ENCODE results near the gene RSPO1. TPM values are rescaled to one million over a fixed set of nuclear protein-coding genes. Genes with fewer than 3 reads are reported as not detected.

RSPO1 gene
- total and polyA plus RNA-seq, 4 donors: 0.06 to 0.14 (median 0.08) TPM; not detected in 1

DNA sequence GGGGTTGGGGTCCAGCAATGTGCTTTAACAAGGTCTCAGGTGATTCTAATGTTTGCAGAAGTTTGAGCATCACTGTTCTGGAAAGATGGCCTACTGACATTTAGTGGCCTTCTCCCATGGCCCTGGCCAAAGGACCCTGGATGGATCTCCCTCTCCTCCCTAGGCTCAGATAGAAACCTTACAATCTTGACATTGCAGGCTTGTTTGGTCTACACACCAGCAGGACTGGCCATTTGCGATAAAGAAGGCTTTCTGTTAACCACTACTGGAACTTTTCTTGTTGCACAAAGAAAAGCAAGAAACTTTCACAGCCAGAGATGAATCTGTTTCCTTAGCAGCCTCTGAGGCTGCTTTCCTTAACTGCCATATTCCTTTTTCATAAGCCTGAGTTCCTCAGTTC lies 71.7 kb downstream of the RSPO1 start (continued):
- no peak for TF ChIP-seq CTCF (IDR thresholded peaks at IDR 0.05; ENCODE audit: low read depth, low read length, missing input control)

Other genes with a start within 250 kb of the RSPO1 start
- 10 to 100 TPM in 1 of 2 donors, 1 to 10 TPM in 1; 2.9 to 10.9 TPM for gene ZC3H12A, start 160.3 kb downstream of the RSPO1 start, total RNA-seq
- gene ZC3H12A, start 160.3 kb downstream of the RSPO1 start, polyA plus RNA-seq: 1 to 10 TPM; 2.1 to 3.0 TPM
- 10 to 100 TPM; 23.5 to 25.3 TPM for gene MEAF6, start 120.1 kb downstream of the RSPO1 start, total RNA-seq
- gene MEAF6, start 120.1 kb downstream of the RSPO1 start, polyA plus RNA-seq: 10 to 100 TPM; 18.7 to 18.8 TPM
- 1 to 10 TPM; 7.9 to 9.7 TPM for gene SNIP1, start 80.6 kb downstream of the RSPO1 start, total RNA-seq
- gene SNIP1, start 80.6 kb downstream of the RSPO1 start, polyA plus RNA-seq: 1 to 10 TPM; 1.8 to 2.8 TPM
- 1 to 10 TPM; 1.5 to 3.1 TPM for gene DNALI1, start 78.0 kb downstream of the RSPO1 start, total RNA-seq
- 1 to 10 TPM; 5.2 to 8.6 TPM for gene DNALI1, start 78.0 kb downstream of the RSPO1 start, polyA plus RNA-seq
- gene GNL2, start 39.0 kb downstream of the RSPO1 start, total RNA-seq: 10 to 100 TPM; 27.6 to 29.2 TPM
- gene GNL2, start 39.0 kb downstream of the RSPO1 start, polyA plus RNA-seq: 10 to 100 TPM; 14.8 to 15.0 TPM
- gene CDCA8, start 57.6 kb upstream of the RSPO1 start, total RNA-seq: 10 to 100 TPM in 1 of 2 donors, under 1 TPM in 1; 0.25 to 16.5 TPM
- gene CDCA8, start 57.6 kb upstream of the RSPO1 start, polyA plus RNA-seq: 1 to 10 TPM in 1 of 2 donors, under 1 TPM in 1; 0.53 to 2.3 TPM
- under 1 TPM; under 0.01 to 0.09 TPM for gene EPHA10, start 130.2 kb upstream of the RSPO1 start, total RNA-seq
- gene EPHA10, start 130.2 kb upstream of the RSPO1 start, polyA plus RNA-seq: under 1 TPM in 1 of 2 donors, not detected in 1; 0.03 TPM
- gene MANEAL, start 159.0 kb upstream of the RSPO1 start, total RNA-seq: 1 to 10 TPM; 1.0 to 1.8 TPM
- gene MANEAL, start 159.0 kb upstream of the RSPO1 start, polyA plus RNA-seq: 1 to 10 TPM in 1 of 2 donors, under 1 TPM in 1; 0.96 to 6.2 TPM
- 10 to 100 TPM in 1 of 2 donors, 1 to 10 TPM in 1; 4.5 to 12.5 TPM for gene C1orf122, start 172.9 kb upstream of the RSPO1 start, total RNA-seq
- 10 to 100 TPM; 24.0 to 45.1 TPM for gene C1orf122, start 172.9 kb upstream of the RSPO1 start, polyA plus RNA-seq
- 1 to 10 TPM; 9.3 to 9.4 TPM for gene YRDC, start 173.3 kb upstream of the RSPO1 start, total RNA-seq
- gene YRDC, start 173.3 kb upstream of the RSPO1 start, polyA plus RNA-seq: 1 to 10 TPM; 4.4 to 9.8 TPM
- gene MTF1, start 224.7 kb upstream of the RSPO1 start, total RNA-seq: 1 to 10 TPM; 3.2 to 3.3 TPM
- gene MTF1, start 224.7 kb upstream of the RSPO1 start, polyA plus RNA-seq: 1 to 10 TPM; 2.3 to 2.8 TPM

All from liver (tissue), 5 donors.